H1 (cell line): ENCODE data around the gene RIBC2. TPM values are rescaled to one million over a fixed set of nuclear protein-coding genes. Genes with fewer than 3 reads are reported as not detected.

Experiments
- CTCF ChIA-PET: fragments of 300-600 bp; sonication (Branson Sonifier 250); formaldehyde crosslinking; loops from one replicate; lab custom pipeline; 2021; ENCODE audit not compliant: partially characterized antibody; lab: Charles Lee
- POLR2A ChIA-PET: fragments of 300-600 bp; sonication (Branson Sonifier 250); formaldehyde crosslinking; loops from one replicate; lab custom pipeline; 2021; ENCODE audit warnings: inconsistent platforms; ENCODE audit not compliant: partially characterized antibody; lab: Charles Lee
- DNase-seq, 2 experiments: peaks; one replicate each; pipeline versions ENCODE4 v3.0.0 to v3.0.0-alpha.2; 2010 to 2022; ENCODE audit warnings: low spot score in 2 of 2, low read depth in 1 of 2, mixed read lengths in 1 of 2
- FAIRE-seq: peaks from 2 replicates; lab custom pipeline; 2011; peaks lifted over from hg19 to GRCh38; lab: Jason Lieb, UNC
- H2AFZ ChIP-seq: 2 replicates; pipeline ENCODE4 v1.8.1; 2012; ENCODE audit warnings: low read length, inconsistent platforms
- H2AK5ac ChIP-seq: 2 replicates; pipeline ENCODE4 v1.6.1; 2013; ENCODE audit warnings: low read depth, low read length
- H2BK120ac ChIP-seq: replicated peaks from 2 replicates; pipeline ENCODE3; 2013; ENCODE audit warnings: low read depth, low read length, inconsistent platforms
- H2BK12ac ChIP-seq: 2 replicates; pipeline ENCODE4 v1.6.1; 2013; ENCODE audit warnings: low read depth, low read length
- H2BK15ac ChIP-seq: 2 replicates; pipeline ENCODE4 v1.6.1; 2013; ENCODE audit warnings: low read length
- H2BK20ac ChIP-seq: 2 replicates; pipeline ENCODE4 v1.6.1; 2013; ENCODE audit warnings: low read length
- H2BK5ac ChIP-seq: 2 replicates; pipeline ENCODE4 v1.6.1; 2013; ENCODE audit warnings: low read depth, low read length
- H3K14ac ChIP-seq: 2 replicates; pipeline ENCODE4 v1.6.1; 2013; ENCODE audit warnings: inconsistent platforms; ENCODE audit not compliant: insufficient read length
- H3K18ac ChIP-seq: 2 replicates; pipeline ENCODE4 v1.6.1; 2013; ENCODE audit warnings: low read length; ENCODE audit errors: extremely low read depth
- H3K23ac ChIP-seq: 2 replicates; pipeline ENCODE4 v1.6.1; 2013; ENCODE audit warnings: inconsistent platforms; ENCODE audit not compliant: insufficient read length
- H3K23me2 ChIP-seq: 2 replicates; pipeline ENCODE4 v1.6.1; 2013; ENCODE audit warnings: low read depth, low read length
- H3K27ac ChIP-seq: 2 replicates; pipeline ENCODE4 v1.6.1; 2011; ENCODE audit warnings: low read depth, low read length, inconsistent platforms
- H3K27me3 ChIP-seq, 4 experiments: replicated peaks in 1 of 4; 1 replicate in 1 of 4; 2 replicates in 3 of 4; pipeline versions ENCODE4 v1.6.1 to v1.8.1; 2011 to 2013; ENCODE audit warnings: low read length in 3 of 4, mild to moderate bottlenecking in 3 of 4, inconsistent platforms in 2 of 4, mixed read lengths in 2 of 4, moderate library complexity in 1 of 4; ENCODE audit not compliant: control insufficient read depth in 3 of 4, insufficient read depth in 3 of 4; ENCODE audit errors: extremely low read depth in 1 of 4
- H3K36me3 ChIP-seq, 4 experiments: 2 replicates each; pipeline versions ENCODE4 v1.6.1 to v1.8.1; 2011 to 2013; ENCODE audit warnings: mild to moderate bottlenecking in 4 of 4, low read length in 3 of 4, moderate library complexity in 2 of 4, control low read depth in 1 of 4, inconsistent platforms in 1 of 4; ENCODE audit not compliant: insufficient read depth in 4 of 4, control insufficient read depth in 2 of 4
- H3K4ac ChIP-seq: replicated peaks from 2 replicates; pipeline ENCODE3; 2013; ENCODE audit warnings: low read length, low read depth, mixed read lengths, inconsistent platforms; ENCODE audit not compliant: insufficient read length
- H3K4me1 ChIP-seq, 4 experiments: replicated peaks in 1 of 4; 1 replicate in 1 of 4; 2 replicates in 3 of 4; pipeline versions ENCODE4 v1.6.1 to v1.8.1; 2011 to 2013; ENCODE audit warnings: low read length in 3 of 4, inconsistent platforms in 2 of 4, mixed read lengths in 1 of 4; ENCODE audit not compliant: insufficient read depth in 4 of 4, control insufficient read depth in 3 of 4
- H3K4me2 ChIP-seq, 2 experiments: 2 replicates each; pipeline versions ENCODE4 v1.6.1 to v1.8.1; 2011 to 2013; ENCODE audit warnings: low read depth in 2 of 2, low read length in 2 of 2, control low read depth in 1 of 2, inconsistent platforms in 1 of 2, mild to moderate bottlenecking in 1 of 2; ENCODE audit not compliant: insufficient read depth in 1 of 2
- H3K4me3 ChIP-seq, 4 experiments: fragments of 200-600, 300-600 bp in 1 of 4; sonication (generic), shearing (Covaris generic), sonication (Bioruptor Twin) in 1 of 4; 2 replicates each; pipeline versions ENCODE4 v1.5.1 to v1.8.1; 2011 to 2016; ENCODE audit warnings: low read length in 4 of 4, low read depth in 3 of 4, control low read depth in 2 of 4, inconsistent platforms in 2 of 4, mild to moderate bottlenecking in 2 of 4, mixed read lengths in 1 of 4, moderate library complexity in 1 of 4; ENCODE audit not compliant: insufficient read depth in 2 of 4; ENCODE audit errors: extremely low read depth in 1 of 4
- H3K56ac ChIP-seq: replicated peaks from 2 replicates; pipeline ENCODE3; 2013; ENCODE audit warnings: low read depth, mild to moderate bottlenecking, mixed read lengths, low read length, inconsistent platforms; ENCODE audit not compliant: insufficient read length
- H3K79me1 ChIP-seq: 2 replicates; pipeline ENCODE4 v1.6.1; 2013; ENCODE audit warnings: low read depth, low read length, control low read depth
- H3K79me2 ChIP-seq, 2 experiments: 2 replicates each; pipeline versions ENCODE4 v1.6.1 to v1.8.1; 2012 to 2013; ENCODE audit warnings: low read length in 2 of 2, mild to moderate bottlenecking in 2 of 2, inconsistent platforms in 1 of 2; ENCODE audit not compliant: insufficient read depth in 2 of 2, control insufficient read depth in 1 of 2
- H3K9ac ChIP-seq, 4 experiments: replicated peaks in 1 of 4; 1 replicate in 1 of 4; 2 replicates in 3 of 4; pipeline versions ENCODE4 v1.6.1 to v1.8.1; 2011 to 2013; ENCODE audit warnings: low read depth in 3 of 4, low read length in 3 of 4, control low read depth in 2 of 4, mild to moderate bottlenecking in 2 of 4, moderate library complexity in 2 of 4, inconsistent platforms in 1 of 4; ENCODE audit errors: extremely low read depth in 1 of 4
- H3K9me3 ChIP-seq, 2 experiments: 2 replicates each; pipeline versions ENCODE4 v1.6.1 to v1.8.1; 2012 to 2013; ENCODE audit warnings: mild to moderate bottlenecking in 2 of 2, moderate library complexity in 2 of 2, control low read depth in 1 of 2, inconsistent platforms in 1 of 2, low read depth in 1 of 2, low read length in 1 of 2, mixed read lengths in 1 of 2; ENCODE audit not compliant: insufficient read depth in 2 of 2
- H4K20me1 ChIP-seq, 2 experiments: replicated peaks in 1 of 2; 2 replicates each; pipeline versions ENCODE3 to v1.8.1; 2011 to 2013; ENCODE audit warnings: inconsistent platforms in 2 of 2, low read length in 2 of 2, mild to moderate bottlenecking in 1 of 2; ENCODE audit not compliant: insufficient read depth in 2 of 2, control insufficient read depth in 1 of 2
- H4K5ac ChIP-seq: 2 replicates; pipeline ENCODE4 v1.6.1; 2013; ENCODE audit warnings: low read length, low read depth, mixed read lengths, inconsistent platforms; ENCODE audit not compliant: insufficient read length
- H4K8ac ChIP-seq: 2 replicates; pipeline ENCODE4 v1.8.0; 2013; ENCODE audit warnings: mild to moderate bottlenecking, moderate library complexity, low read length, inconsistent platforms; ENCODE audit not compliant: insufficient read depth; ENCODE audit errors: extremely low read depth
- H4K91ac ChIP-seq: replicated peaks from 2 replicates; pipeline ENCODE3; 2013; ENCODE audit warnings: low read length, mixed read lengths, inconsistent platforms; ENCODE audit not compliant: insufficient read length
- CTBP2 ChIP-seq: IDR thresholded peaks from 2 replicates; pipeline ENCODE4 v1.7.0; 2011; ENCODE audit warnings: borderline replicate concordance, mild to moderate bottlenecking, moderate library complexity, mixed read lengths, low read length; ENCODE audit not compliant: insufficient read depth, insufficient read length
- EP300 ChIP-seq, 2 experiments: IDR thresholded peaks; 1 replicate in 1 of 2; 2 replicates in 1 of 2; pipeline ENCODE4 v1.6.1; 2011 to 2012; ENCODE audit warnings: low read depth in 2 of 2, low read length in 2 of 2, mild to moderate bottlenecking in 2 of 2, borderline replicate concordance in 1 of 2, inconsistent platforms in 1 of 2, moderate library complexity in 1 of 2
- SIX5 ChIP-seq: IDR thresholded peaks from 2 replicates; pipeline ENCODE4 v1.6.1; 2011; ENCODE audit warnings: mild to moderate bottlenecking, low read depth, low read length
- WGBS, 2 experiments: shearing (Covaris generic) in 1 of 2; methylation state at CpG; one replicate each; pipeline versions ENCODE4 v1.1.6 to v1.1.7; 2013 to 2015; ENCODE audit warnings: low lambda C conversion rate in 2 of 2, mixed read lengths in 2 of 2, inconsistent platforms in 1 of 2, low coverage in 1 of 2, missing lambda C conversion rate in 1 of 2; ENCODE audit not compliant: insufficient replicate concordance in 2 of 2, insufficient coverage in 1 of 2, insufficient read length in 1 of 2; ENCODE audit errors: extremely low coverage in 1 of 2, missing lambda C conversion rate in 1 of 2; 5-methylcytosine and 5-hydroxymethylcytosine counted together
- polyA plus RNA-seq, 7 experiments: library from polyadenylated mRNA; depleted of rRNA in 3 of 7; stranded (reverse) in 5 of 7; unstranded in 2 of 7; fragments of >200 nt in 5 of 7; fragments of 200-250 nt in 2 of 7; gene quantifications; 1 replicate in 5 of 7; 2 replicates in 1 of 7; 4 replicates in 1 of 7; pipeline versions ENCODE4 v1.2.1 to v1.2.3, GENCODE V29; 2011 to 2013; ENCODE audit warnings: missing spikeins in 2 of 7, mixed read lengths in 2 of 7
- total RNA-seq: library from RNA; stranded (reverse); fragmentation: NEBNext Ultra II Directional; extraction: Animal tissue kit (Norgen Biotek cat#: 25700); gene quantifications from 2 replicates; pipeline ENCODE4 v1.2.1, GENCODE V29; 2021
- TF ChIP-seq, protein P1 (sequence below): IDR thresholded peaks from 2 replicates; pipeline ENCODE4 v1.6.1; 2012; ENCODE audit warnings: inconsistent platforms

RIBC2 gene
- total and polyA plus RNA-seq, 2 of the 8 experiments (the other 6 are each of a cell fraction or from before 2014, with no cell fraction given) = 0.79 to 2.1 TPM

DNA sequence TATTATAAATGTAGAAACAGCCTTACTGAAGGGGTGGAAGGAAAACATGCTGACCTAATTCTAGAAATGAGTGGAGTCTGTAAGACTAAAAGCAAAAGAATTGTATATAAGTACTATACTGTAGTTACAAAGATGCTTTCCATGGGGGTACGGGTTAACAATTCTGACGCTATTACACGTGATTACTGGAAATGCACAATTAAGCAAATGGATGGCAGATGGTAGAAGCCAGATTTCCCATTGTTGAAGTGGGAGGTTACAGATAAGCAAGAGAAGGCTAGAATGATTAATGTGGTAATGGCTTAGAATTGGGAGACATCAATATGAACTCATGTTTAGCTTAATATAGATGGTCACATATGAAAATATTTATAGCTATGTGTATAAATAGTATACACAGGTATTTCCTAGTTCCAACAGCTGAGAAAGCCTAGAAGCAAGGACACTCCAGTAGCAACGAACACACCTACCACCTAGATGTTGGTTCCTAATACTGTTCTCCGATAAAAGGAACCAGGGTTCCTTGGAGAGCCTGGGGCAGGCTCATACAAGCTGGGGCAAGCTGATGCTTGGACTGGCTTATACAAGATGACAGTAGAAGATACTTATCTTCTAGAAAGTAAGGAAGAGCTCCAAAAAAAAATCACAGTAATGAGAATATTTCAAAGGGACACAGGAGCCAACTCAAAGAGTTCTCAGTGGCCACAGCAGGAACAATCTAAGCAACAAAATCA lies 13.6 kb upstream of the RIBC2 start:
- DNase-seq (no peak), FAIRE-seq (no peak)
- no peaks in the 10 kb centered on the region; a peak in 1 of 7 replicates for H3K27me3 ChIP-seq
- no peak overlapping the region for H2AFZ ChIP-seq
- H3K36me3 ChIP-seq = no peaks in the 10 kb centered on the region
- no peaks in the 10 kb centered on the region for H3K79me1 ChIP-seq
- no peak overlapping the region for H2BK120ac ChIP-seq
- no peaks in the 10 kb centered on the region for H3K4me1 ChIP-seq
- H3K79me2 ChIP-seq = no peaks in the 10 kb centered on the region
- no peak overlapping the region for H2BK15ac ChIP-seq
- H3K4me2 ChIP-seq = no peak overlapping the region
- TF ChIP-seq, protein P1, sequence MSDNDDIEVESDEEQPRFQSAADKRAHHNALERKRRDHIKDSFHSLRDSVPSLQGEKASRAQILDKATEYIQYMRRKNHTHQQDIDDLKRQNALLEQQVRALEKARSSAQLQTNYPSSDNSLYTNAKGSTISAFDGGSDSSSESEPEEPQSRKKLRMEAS = no peak
- TF ChIP-seq CTBP2 = no peak
- TF ChIP-seq EP300 (IDR thresholded peaks at IDR 0.05; ENCODE audit: borderline replicate concordance in 1 of 2, low read depth in 2 of 2, low read length in 2 of 2) = no peak
- TF ChIP-seq SIX5 = no peak
- no peak overlapping the region for H2BK12ac ChIP-seq
- no peak overlapping the region for H3K23ac ChIP-seq
- no peak overlapping the region for H3K14ac ChIP-seq
- H3K4me3 ChIP-seq = no peak overlapping the region
- no peak overlapping the region for H3K56ac ChIP-seq
- no peak overlapping the region for H2BK5ac ChIP-seq
- no peak overlapping the region for H3K18ac ChIP-seq
- ChIA-PET CTCF (interaction anchor here (0.6 kb wide), 1 partner anchor 38 kb away, joined by 4 read pairs; no protein-coding TSS in a partner anchor), POLR2A (no interaction called here)
- no peak overlapping the region for H3K9ac ChIP-seq
- no peak overlapping the region for H3K27ac ChIP-seq
- H3K4ac ChIP-seq = no peak overlapping the region
- H4K5ac ChIP-seq = no peak overlapping the region
- H3K9me3 ChIP-seq = no peaks in the 10 kb centered on the region
- no peak overlapping the region for H2AK5ac ChIP-seq
- H4K91ac ChIP-seq = no peak overlapping the region
- no peak overlapping the region for H4K8ac ChIP-seq
- H3K23me2 ChIP-seq = no peaks in the 10 kb centered on the region
- no peak overlapping the region for H2BK20ac ChIP-seq
- 88% methylated on average over 5 of the region's 5 CpGs; no CpG with 5 or more reads in 1 of the 2 experiments for WGBS, 2 experiments
- no peaks in the 10 kb centered on the region for H4K20me1 ChIP-seq
